NCI-H146 treated with DMSO at 0.1 percent for 48 hours (cell line): Measurements from ENCODE around the gene CFAP221.

ENCODE experiments used
- DNase-seq: peaks from one replicate; lab custom pipeline; 2025; ENCODE audit not compliant: unreplicated experiment; lab: John Stamatoyannopoulos, UW

The CFAP221 gene

DNA sequence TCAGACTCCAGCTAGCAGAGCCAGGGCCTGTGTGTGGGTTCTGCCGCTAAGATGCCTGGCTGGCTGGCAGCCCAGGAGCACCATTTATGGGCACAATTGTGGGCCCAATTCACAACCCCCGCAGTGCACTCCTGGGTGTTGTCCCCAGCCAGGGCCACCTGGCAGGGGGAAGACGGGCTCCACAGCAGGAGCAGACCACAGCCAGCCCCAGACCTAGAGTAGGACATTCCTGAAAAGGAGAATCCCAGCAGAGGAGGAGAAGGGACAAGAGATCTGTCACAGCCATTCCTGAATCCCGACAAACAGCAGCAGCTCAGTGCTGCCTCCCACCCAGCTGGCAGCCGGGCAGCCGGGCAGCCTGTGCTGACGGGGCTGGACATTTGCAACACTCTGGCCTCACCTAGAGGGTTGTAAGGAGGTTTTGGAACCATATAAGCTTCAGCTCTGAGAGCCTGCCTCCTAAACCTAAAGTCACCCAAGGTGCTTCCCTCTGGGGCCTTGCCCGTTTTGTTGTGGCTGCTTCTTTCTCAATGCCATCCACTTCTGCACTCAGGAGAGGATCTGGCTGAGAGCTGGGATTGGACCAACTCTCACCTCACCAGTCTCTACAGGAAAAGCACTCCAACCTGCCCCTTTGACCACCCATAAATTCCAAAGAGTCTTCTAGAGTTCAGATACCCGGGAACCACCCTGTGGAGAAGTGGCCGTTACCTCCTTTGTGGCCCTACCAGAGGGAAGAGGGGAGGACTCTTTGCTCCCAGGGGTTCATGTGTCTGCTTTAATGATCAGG is 130.7 kb downstream of the CFAP221 start:
- no peak for DNase-seq

DNA sequence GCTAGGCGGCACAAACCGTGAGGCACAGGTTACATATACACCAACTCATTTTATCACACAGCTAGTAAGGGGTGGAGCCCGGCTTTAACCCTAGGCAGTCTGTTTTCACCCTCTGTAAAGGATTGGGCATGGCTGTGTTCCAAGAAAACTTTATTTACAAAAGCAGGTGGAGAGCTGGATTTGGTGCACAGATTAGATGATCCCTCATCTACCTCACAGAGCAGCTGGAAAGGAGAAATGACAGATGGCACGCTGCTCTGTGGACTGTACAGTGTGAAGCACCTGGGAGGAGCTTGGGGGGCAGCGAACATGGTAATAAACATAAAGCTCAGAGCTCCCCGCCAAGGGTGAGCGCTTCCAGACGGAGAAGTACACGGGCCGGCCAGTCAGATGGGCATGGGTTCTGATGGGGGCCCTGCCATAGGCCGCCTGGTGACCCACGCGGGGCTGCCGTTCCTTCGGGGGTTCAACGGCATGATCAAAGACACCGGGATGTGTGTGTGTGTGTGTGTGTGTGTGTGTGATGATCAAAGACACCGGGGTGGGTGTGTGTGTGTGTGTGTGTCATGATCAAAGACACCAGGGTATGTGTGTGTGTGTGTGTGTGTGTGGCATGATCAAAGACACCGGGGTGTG is 133.9 kb downstream of the CFAP221 start:
- DNase-seq: peak; percentile 50

DNA sequence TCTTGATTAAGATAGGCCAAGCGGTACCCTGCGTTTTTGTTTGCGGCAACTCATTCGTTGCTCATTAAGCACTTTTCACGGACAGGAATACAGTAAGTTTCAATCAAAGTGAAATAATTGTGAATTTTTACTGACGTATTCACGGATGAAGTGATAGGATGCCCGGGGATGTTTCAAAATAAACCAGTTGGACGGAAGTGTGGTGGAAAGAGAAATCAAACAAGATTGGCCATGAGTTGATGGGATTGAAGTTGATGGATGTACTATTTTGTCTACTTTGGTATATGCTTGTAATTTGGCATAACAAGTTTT is 135.2 kb downstream of the CFAP221 start:
- DNase-seq: no peak

DNA sequence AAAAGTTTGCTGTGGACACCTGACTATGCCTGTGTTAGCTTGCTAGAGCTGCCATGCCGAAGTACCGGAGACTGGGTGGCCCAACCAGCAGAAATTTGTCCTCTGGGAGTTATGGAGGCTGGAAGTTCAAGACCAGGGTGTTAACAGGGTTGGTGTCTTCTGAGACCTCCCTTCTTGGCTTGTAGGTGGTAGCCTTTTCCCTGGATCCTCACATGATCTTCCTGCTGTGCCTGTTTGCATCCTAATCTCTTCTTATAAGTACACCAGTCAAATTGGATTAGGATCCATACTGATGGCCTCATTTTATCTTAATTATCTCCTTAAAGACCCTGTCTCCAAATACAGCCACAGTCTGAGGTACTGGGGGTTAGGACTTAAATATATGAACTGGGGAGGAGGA is 135.6 kb downstream of the CFAP221 start:
- DNase-seq: no peak

DNA sequence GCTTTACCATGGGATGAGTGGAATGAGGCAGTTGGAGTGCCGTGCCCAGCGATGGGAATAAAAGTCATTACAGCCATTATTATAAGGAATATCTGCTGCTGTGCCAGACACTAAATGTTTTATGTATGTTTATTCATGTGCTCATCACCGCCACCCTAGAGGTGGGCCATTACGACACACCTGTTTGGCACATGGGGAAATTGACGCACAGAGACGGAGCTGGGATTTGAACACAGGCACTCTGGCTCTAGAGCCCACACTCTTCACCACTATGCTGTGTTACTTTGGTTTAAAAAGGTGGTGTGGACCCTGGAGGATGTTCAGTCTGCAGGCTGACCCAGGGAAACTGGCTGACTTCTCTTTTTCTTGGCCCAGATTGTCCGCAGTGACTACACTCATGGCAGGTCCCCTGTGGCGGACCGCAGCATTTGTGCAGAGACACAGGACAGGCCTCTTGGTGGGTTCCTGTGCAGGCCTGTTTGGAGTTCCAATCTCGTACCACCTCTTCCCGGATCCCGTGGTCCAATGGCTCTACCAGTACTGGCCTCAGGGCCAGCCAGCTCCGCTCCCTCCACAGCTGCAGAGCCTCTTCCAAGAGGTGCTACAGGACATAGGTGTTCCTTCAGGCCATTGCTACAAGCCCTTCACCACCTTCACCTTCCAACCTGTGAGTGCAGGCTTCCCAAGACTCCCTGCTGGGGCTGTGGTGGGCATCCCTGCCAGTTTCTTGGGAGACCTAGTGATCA is 136.4 kb downstream of the CFAP221 start:
- no peak for DNase-seq

DNA sequence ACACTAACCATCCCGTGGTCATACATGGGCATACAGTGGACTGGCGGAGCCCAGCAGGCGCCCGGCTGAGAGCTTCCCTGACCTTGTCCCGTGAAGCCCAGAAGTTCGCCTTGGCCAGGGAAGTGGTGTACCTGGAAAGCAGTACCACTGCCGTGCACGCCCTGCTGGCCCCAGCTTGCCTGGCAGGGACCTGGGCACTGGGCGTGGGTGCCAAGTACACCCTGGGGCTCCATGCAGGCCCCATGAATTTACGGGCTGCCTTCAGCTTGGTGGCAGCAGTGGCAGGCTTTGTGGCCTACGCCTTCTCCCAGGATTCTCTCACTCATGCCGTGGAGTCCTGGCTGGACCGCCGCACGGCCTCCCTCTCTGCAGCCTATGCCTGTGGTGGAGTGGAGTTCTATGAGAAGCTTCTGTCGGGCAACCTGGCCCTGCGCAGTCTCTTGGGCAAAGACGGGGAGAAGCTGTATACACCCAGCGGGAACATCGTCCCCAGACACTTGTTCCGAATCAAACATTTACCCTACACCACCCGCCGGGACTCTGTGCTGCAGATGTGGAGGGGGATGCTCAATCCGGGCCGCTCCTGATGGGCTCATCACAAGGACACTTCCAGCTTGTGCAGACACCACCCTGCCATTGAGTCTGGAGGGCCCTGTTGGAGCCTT is 137.1 kb downstream of the CFAP221 start:
- DNase-seq: no peak

DNA sequence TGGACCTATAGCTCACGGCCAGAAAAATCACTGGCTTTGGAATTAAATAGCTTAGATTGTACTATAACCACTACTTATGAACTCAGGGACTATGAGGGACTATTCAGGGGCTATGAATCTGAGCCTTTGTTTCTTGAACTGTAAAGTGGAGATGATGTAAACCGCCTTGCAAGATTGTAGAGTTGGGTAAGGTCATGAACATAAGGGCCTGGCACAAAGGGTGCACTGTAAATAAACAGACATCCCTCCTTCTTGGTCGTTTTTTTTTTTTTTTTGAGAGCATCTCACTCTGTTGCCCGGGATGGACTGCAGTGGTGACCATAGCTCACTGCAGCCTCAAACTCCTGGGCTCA is 137.6 kb downstream of the CFAP221 start:
- no peak for DNase-seq

DNA sequence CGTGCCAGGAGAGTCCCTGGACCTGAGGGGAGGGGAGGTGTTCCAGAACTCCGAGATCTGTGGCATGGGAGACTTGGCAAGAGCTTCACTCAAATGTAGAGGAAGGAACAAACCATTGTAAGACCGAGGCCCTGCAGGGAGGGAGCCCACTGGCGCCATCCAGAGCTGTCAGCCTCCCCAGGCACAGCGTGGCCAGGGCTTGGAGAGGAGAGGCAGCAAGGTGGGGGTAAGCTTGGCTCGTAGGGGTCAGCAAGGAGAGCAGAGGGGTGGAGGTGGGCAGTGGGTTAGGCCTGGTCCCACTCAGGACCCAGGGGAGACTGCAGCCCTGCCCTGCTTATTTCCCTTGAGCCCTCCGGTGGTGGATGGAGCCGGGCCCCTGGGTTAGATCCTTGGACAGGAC is 138.3 kb downstream of the CFAP221 start:
- DNase-seq: no peak

DNA sequence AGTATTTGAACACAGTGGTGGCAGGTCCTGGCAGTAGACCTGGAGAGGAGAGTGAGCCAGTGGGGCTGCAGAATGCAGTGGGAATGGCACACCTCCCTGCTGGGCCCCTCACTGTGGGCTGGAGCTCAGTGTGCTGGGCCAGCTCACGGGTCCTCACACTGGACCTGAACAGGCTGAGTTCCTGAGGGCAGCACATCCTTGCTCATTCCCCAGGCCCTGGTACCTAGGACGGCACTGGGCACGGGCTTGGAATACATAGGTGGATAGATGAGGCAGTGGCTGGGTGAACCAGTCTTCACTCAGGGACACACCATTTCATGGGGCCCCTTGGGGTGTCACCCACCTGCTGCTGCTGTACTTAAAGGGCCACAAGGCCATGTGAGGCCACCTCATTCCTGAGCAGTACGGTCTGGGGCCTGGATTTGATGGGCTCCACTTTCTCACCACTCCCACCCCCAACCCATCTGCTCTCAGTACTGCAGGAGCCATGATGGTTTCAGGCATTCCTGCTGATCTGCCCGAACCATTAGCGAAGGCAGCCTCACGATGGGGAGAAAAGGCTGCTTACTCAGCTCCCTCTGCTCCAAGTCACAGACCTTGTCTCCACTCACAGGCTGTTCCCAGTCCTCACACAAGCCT is 138.9 kb downstream of the CFAP221 start:
- no peak for DNase-seq

DNA sequence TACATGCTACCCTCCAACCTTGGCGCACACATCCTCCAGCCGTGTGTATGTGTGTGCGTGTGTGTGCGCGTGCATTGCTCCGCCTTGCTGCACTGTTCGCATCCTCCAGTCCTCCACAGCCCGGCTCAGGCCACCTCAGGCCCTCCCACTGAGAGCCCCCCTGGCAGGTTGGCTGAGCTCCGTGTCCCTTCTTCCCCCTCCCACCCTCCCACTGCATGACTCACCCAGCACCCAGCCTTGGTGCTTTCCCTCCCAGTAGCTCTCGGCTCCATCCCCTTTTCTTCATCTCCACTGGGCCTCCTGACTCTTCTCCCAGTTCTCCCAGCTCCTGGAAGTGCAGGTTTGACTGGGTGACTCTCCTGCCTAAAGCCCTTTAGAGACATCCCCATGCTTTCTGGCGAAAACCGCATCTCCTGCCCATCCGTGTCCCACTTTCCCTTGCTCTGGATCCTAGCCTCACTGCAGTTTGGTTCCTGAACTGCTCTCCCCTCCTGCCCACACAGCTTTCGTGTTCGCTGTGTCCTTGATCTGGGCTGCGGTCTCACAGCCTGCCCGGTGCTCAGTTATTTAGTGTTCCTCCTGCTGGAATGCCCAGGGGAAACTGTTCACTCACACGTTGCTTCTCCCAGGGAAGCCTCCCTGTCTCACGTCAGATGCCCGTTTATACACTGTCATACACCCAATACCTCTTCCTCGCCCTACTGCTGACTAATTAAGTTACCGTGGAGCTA is 139.6 kb downstream of the CFAP221 start:
- DNase-seq: no peak

DNA sequence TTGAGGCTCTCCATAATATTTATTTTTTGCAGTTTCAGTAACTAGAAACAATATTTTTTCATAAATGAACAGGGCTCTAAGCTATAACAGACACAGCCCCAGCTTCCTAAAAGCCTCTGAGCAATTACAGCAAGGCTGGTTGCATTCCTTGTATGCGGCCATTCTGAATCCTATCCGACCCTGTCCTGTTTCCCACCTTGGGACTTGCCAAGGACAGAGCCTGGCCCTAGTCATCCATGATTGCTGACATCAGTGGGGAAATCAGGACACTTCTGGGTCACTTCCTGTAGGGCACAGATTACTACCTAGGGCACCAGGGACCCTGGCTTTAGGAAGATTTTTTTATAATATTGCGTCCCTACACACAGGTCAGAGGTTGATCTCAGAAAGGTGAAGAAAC is 140.3 kb downstream of the CFAP221 start:
- DNase-seq: no peak

DNA sequence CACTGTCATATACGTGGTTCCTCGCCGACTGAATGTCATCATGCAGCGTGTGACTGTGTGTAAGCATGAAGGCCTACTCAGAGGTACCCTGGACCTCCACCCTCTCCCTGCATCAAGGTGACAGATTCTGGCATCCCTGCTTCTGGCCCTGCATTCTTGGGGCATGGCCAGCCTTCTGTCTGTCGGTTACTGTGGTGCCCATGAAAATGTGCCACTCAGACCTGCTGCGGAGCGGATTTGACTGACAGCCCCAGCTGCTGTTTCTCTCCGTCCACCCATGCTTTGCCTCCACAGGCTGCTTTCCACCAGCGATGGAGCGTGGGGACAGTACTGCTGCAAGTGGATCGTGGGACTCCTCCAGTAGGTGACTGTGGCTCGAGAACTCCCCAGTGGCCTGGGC is 144.4 kb downstream of the CFAP221 start:
- no peak for DNase-seq

DNA sequence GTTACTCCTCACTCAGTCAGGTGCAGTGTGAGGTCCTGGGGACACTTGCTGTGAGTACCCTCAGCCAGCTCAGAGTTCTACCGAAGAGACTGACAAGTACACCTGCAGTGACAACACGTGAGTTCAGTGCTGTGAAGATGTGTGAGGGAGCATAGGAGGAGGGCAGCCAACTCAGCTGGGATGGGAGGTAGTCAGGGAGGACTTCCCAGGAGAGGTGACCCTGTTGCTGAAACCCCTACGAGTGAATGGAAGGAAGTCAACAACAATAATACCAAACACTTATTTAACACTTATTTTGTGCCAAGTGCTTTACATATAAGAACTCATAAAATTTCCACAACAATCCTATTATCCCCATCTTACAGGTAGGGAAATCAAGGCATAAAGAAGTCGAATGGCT is 145.0 kb downstream of the CFAP221 start:
- no peak for DNase-seq

DNA sequence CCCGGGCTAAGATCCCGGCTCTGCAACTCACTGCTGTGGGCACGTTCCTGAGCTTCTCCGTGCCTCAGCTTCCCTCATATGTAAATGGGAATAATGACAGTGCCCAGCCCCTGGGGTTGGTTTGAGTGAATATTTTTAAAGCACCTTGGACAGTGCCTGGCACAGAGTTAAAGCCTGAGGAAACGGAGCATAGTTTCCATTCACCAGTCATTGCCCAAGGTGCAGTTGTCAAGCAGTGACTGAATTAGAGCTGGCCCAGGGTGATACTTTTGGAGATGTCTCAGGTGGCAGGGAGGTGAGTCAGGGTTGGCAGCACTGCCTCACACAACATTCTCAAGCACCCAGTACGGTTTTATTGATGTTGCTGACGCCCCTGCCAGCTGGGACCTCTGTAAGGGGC is 146.9 kb downstream of the CFAP221 start:
- DNase-seq: no peak

DNA sequence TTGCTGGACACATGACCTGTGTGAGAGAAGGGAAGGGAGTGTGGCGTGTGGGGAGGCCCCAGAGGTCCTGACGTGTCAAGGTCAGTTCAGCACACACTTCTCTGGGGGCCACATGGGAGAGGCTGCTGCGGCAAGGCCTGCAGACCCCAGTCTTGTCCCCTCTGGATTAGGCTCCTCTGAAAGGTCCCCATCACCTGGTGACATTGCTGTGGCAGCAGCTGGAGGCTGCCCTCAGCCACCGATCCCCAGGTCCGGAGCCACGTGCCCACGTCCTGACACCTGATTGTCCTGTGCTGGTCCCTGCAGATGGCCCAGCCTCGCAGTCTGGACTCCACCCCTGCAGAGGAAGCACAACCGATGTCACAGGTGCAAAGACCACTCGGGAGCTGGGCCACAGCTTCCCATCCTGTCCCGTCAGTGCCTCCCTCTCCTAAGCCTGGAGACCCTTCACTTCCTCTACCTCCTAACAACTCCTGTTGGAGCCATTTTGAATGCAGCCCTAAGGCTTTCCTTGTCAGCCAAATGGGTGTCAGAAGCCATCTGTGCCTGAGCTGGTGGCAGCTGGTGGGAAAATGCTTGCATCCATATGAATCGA is 147.5 kb downstream of the CFAP221 start:
- DNase-seq: no peak

DNA sequence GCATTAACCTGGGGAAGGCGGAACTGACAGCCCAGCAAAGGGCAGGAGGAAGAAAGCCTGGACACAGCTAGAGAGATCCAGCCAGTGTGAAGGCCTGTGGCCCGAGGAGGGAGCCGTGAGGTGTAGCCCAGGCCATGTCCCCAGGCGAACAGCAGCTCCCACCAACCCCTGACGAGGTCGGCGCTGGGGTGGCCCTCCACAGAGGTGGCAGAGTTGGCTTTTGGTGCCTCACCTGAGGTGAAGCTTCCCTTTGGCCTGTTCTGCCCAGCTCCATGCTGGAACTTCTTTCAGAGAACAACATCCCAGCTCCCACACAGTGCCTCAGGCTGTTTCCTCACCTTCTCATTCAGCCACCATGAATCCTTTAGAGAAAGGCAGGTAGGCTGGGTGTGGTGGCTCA is 148.1 kb downstream of the CFAP221 start:
- DNase-seq: no peak

DNA sequence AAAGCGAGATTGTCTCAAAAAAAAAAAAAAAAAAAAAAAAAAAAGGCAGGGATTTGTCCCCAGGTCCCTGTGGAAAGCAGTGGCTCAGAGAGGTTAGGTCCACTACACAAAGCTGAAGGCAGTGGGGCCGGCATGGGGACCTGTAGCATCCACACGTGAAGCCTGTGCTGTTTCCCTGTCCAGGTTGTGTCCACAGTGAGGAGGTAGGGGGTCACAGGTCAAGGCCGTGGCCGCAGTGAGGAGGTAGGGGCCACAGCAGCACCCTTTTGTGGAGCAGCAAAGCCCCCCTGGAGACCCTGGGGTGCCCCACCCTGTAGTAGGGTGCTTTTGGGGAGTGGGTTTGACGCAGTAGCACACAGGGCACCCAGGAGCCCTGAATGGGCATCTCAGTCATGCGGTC is 148.7 kb downstream of the CFAP221 start:
- no peak for DNase-seq

DNA sequence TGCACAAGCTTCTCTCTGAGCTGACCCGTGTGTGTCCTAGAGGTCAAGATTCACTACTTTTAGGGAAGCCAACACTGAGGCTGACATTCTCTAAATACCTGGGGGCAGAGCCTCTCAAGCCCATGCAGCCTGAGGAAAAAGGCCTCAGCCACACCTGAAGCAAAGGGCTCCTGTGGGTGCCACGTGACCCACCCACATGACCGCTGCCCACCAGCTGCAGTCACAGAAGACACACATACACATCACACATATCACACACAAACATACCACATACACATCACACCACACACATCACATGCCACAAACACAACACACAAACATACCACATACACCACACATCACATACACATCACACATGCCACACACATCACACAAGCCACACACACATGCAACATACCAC is 149.3 kb downstream of the CFAP221 start:
- no peak for DNase-seq

DNA sequence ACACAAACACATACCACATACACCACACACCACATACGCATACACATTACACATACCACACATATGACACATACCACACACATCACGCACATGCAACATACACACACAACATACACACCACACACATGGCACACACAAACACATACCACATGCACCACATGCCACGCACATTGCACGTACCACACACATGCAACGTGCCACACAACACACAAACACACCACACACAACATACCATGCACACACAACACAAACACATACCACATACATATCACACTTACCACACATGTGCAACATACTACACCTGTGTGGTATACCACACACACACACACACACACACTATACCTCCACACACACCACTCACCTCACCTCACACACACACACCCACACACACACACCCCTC is 149.7 kb downstream of the CFAP221 start:
- no peak for DNase-seq

DNA sequence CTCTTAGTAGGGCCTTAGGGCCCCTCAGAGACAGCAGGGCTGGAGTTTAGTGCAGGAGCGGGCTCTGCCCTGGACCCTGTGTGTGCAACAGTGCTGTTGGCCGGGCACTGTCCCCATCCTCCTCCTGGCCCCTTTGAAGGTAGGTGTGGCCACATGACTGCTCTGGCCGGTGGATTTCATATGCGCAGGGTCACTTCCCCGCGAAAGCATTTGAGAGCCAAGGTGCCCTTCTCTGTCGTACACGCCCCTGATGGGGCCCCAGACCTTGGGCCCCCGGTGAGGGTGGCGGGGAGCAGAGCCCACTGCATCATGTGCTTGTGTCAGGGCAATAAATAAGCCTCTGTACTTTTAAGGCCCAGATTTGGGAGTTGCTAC is 150.2 kb downstream of the CFAP221 start:
- no peak for DNase-seq
